ENCODE results near the gene FLVCR2. TPM values are rescaled to one million over a fixed set of nuclear protein-coding genes. Genes with fewer than 3 reads are reported as not detected.

The FLVCR2 gene
- total RNA-seq, 4 donors from 2014 or later: 4.3 to 9.1 (median 6.3) TPM

GRCh38 chr14:75661499-75661814, 83.0 kb downstream of the FLVCR2 start:
- intact Hi-C loops (cut with DNase I): no loop called here
- no peak for TF ChIP-seq POLR2A (IDR thresholded peaks at IDR 0.05)
- no peak for TF ChIP-seq CTCF (IDR thresholded peaks at IDR 0.05)
- DNase-seq: no peak
- Histone ChIP-seq H3K27ac (peak overlapping the region; percentile 71 to 85 (median 79)), H3K27me3 (no peaks in the 10 kb centered on the region), H3K9me3 (no peaks in the 10 kb centered on the region), H3K4me3 (replicated peaks in 1 of 3) (peak overlapping the region; percentile 74 to 94 (median 80)), H3K4me1 (peaks cover 9 to 21% of the 10 kb centered on the region in 2 donors), H3K36me3 (peaks cover 3% of the 10 kb centered on the region in 2 donors)
- 0% methylated on average over 16 to 18 of the region's 18 CpGs for WGBS, 2 donors

- WGBS, 2 donors: 82 to 86% methylated on average over 3 of the region's 3 CpGs
- H3K36me3 ChIP-seq: no peaks in the 10 kb centered on the region
- no peak overlapping the region for H3K27ac ChIP-seq
- TF ChIP-seq CTCF (IDR thresholded peaks at IDR 0.05): no peak
- TF ChIP-seq POLR2A (IDR thresholded peaks at IDR 0.05): no peak
- no peaks in the 10 kb centered on the region for H3K9me3 ChIP-seq
- H3K27me3 ChIP-seq: no peaks in the 10 kb centered on the region
- H3K4me3 ChIP-seq (replicated peaks in 1 of 3): no peak overlapping the region
- H3K4me1 ChIP-seq: peaks cover 9 to 21% of the 10 kb centered on the region in 2 donors
- DNase-seq: no peak
- intact Hi-C loops (cut with DNase I): no loop called here
Measured at GRCh38 chr14:75662966-75663365, 84.5 kb downstream of the FLVCR2 start.

GRCh38 chr14:75667099-75667765, 88.8 kb downstream of the FLVCR2 start:
- Histone ChIP-seq H3K27me3 (no peaks in the 10 kb centered on the region), H3K4me3 (replicated peaks in 1 of 3) (no peak overlapping the region), H3K36me3 (peaks cover 0 to 11% of the 10 kb centered on the region in 2 donors), H3K27ac (no peak overlapping the region), H3K9me3 (no peaks in the 10 kb centered on the region), H3K4me1 (peaks cover 0 to under 1% of the 10 kb centered on the region in 2 donors)
- DNase-seq: no peak
- TF ChIP-seq CTCF (IDR thresholded peaks at IDR 0.05) (no peak), POLR2A (IDR thresholded peaks at IDR 0.05) (no peak)
- WGBS, 2 donors: 91 to 93% methylated on average over 2 of the region's 2 CpGs
- intact Hi-C loops (cut with DNase I): no loop called here

DNA sequence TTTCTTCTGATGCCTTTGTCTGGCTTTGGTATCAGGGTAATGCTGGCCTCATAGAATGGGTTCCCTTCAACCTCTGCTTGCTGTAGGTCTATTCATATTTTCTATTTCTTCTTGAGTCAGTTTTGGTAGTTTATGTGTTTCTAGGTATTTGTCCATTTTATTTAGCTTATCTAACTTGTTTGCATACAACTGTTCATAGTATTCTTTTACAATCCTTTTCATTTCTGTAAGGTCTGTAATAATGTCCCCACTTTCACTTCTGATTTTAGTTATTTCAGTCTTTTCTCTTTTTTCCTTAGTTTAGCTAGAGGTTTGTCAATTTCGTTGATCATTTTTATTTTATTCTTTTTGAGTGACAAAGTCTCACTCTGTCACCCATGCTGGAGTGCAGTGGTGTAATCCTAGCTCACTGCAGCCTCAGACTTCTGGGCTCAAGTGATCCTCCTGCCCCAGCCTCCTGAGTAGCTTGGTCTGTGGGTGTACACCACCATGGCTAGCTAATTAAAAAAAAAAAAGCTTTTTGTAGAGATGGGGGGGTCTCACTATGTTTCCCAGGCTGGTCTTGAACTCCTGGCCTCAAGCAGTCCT, 94.3 kb downstream of the FLVCR2 start:
- WGBS, 2 donors: 92 to 96% methylated on average over 1 of the region's 1 CpG

More for the DNA sequence above, 94.3 kb downstream of the FLVCR2 start:
- intact Hi-C loops (cut with DNase I): no loop called here
- Histone ChIP-seq H3K27me3 (no peaks in the 10 kb centered on the region), H3K4me1 (no peaks in the 10 kb centered on the region), H3K9me3 (no peaks in the 10 kb centered on the region), H3K4me3 (replicated peaks in 1 of 3) (no peak overlapping the region), H3K36me3 (peaks cover 0 to 11% of the 10 kb centered on the region in 2 donors), H3K27ac (no peak overlapping the region)
- DNase-seq: no peak
- TF ChIP-seq CTCF (IDR thresholded peaks at IDR 0.05): no peak
- no peak for TF ChIP-seq POLR2A (IDR thresholded peaks at IDR 0.05)
